ENCODE results near the gene PEX6.
"Not testable (repeated sequence)": the region's sequence is repeated elsewhere in the genome, so short reads cannot be mapped to it uniquely, and the experiment has no call there.

The PEX6 gene

GRCh38 chr6:42968126-42968701, 10.8 kb downstream of the PEX6 start:
- Mint-ChIP-seq H3K4me1 (ENCODE audit: low read depth) (peaks cover 37% of the 10 kb centered on the region), H3K36me3 (ENCODE audit: low read depth) (peaks cover 65% of the 10 kb centered on the region), H3K9me3 (no peaks in the 10 kb centered on the region), H3K27me3 (no peaks in the 10 kb centered on the region), H3K4me3 (no peak overlapping the region), H3K27ac (no peak overlapping the region)
- intact Hi-C loops (cut with micrococcal nuclease), result no loop called here

- no peak overlapping the region for H3K4me3 Mint-ChIP-seq
- peaks cover 75% of the 10 kb centered on the region for H3K36me3 Mint-ChIP-seq (ENCODE audit: low read depth)
- no peak overlapping the region for H3K27ac Mint-ChIP-seq
- peaks cover 36% of the 10 kb centered on the region for H3K4me1 Mint-ChIP-seq (ENCODE audit: low read depth)
- H3K27me3 Mint-ChIP-seq, result peaks cover 3% of the 10 kb centered on the region
- intact Hi-C loops (cut with micrococcal nuclease), result no loop called here
- no peaks in the 10 kb centered on the region for H3K9me3 Mint-ChIP-seq
Measured at GRCh38 chr6:42967228-42967627, 11.8 kb downstream of the PEX6 start.

GRCh38 chr6:42966571-42966970, 12.4 kb downstream of the PEX6 start:
- Mint-ChIP-seq H3K27ac (no peak overlapping the region), H3K36me3 (ENCODE audit: low read depth) (peaks cover 81% of the 10 kb centered on the region), H3K4me3 (no peak overlapping the region)

GRCh38 chr6:42963855-42964605, 15.0 kb downstream of the PEX6 start:
- Mint-ChIP-seq H3K4me1 (ENCODE audit: low read depth) (peaks cover 33% of the 10 kb centered on the region), H3K9me3 (no peaks in the 10 kb centered on the region), H3K36me3 (ENCODE audit: low read depth) (peaks cover 71% of the 10 kb centered on the region), H3K4me3 (no peak overlapping the region), H3K27me3 (peaks cover 32% of the 10 kb centered on the region), H3K27ac (no peak overlapping the region)
- intact Hi-C loops (cut with micrococcal nuclease), result no loop called here

More at GRCh38 chr6:42966571-42966970, 12.4 kb downstream of the PEX6 start:
- Mint-ChIP-seq H3K9me3 (no peaks in the 10 kb centered on the region), H3K4me1 (ENCODE audit: low read depth) (peaks cover 29% of the 10 kb centered on the region), H3K27me3 (peaks cover 10% of the 10 kb centered on the region)
- intact Hi-C loops (cut with micrococcal nuclease), result no loop called here

- peaks cover 27% of the 10 kb centered on the region for H3K4me1 Mint-ChIP-seq (ENCODE audit: low read depth)
- H3K27ac Mint-ChIP-seq, result no peak overlapping the region
- peaks cover 32% of the 10 kb centered on the region for H3K27me3 Mint-ChIP-seq
- H3K4me3 Mint-ChIP-seq, result no peak overlapping the region
- no peaks in the 10 kb centered on the region for H3K9me3 Mint-ChIP-seq
- peaks cover 63% of the 10 kb centered on the region for H3K36me3 Mint-ChIP-seq (ENCODE audit: low read depth)
- intact Hi-C loops (cut with micrococcal nuclease), result no loop called here
Measured at GRCh38 chr6:42963179-42963854, 15.7 kb downstream of the PEX6 start.

- intact Hi-C loops (cut with micrococcal nuclease), result no loop called here
- Mint-ChIP-seq H3K27me3 (peaks cover 32% of the 10 kb centered on the region), H3K9me3 (no peaks in the 10 kb centered on the region), H3K4me1 (ENCODE audit: low read depth) (peaks cover 27% of the 10 kb centered on the region), H3K4me3 (no peak overlapping the region), H3K27ac (no peak overlapping the region), H3K36me3 (ENCODE audit: low read depth) (peaks cover 57% of the 10 kb centered on the region)
Measured at GRCh38 chr6:42962502-42963178, 16.3 kb downstream of the PEX6 start.

- peaks cover 21% of the 10 kb centered on the region for H3K4me1 Mint-ChIP-seq (ENCODE audit: low read depth)
- intact Hi-C loops (cut with micrococcal nuclease), result no loop called here
- H3K27me3 Mint-ChIP-seq, result peaks cover 32% of the 10 kb centered on the region
- peaks cover 51% of the 10 kb centered on the region for H3K36me3 Mint-ChIP-seq (ENCODE audit: low read depth)
- no peak overlapping the region for H3K27ac Mint-ChIP-seq
- H3K4me3 Mint-ChIP-seq, result no peak overlapping the region
- H3K9me3 Mint-ChIP-seq, result no peaks in the 10 kb centered on the region
Measured at GRCh38 chr6:42962096-42962495, 16.9 kb downstream of the PEX6 start.

GRCh38 chr6:42961020-42961470, 17.9 kb downstream of the PEX6 start:
- Mint-ChIP-seq H3K9me3 (no peaks in the 10 kb centered on the region), H3K36me3 (ENCODE audit: low read depth) (peaks cover 45% of the 10 kb centered on the region), H3K27ac (no peak overlapping the region)

GRCh38 chr6:42960243-42961019, 18.6 kb downstream of the PEX6 start, which contains the start of gene GNMT:
TSS of gene GNMT (plus strand) at chr6:42960754. CDS start at chr6:42960768, 14 bp downstream.
- Mint-ChIP-seq H3K27ac (no peak within 1 kb of the TSS), H3K4me1 (ENCODE audit: low read depth) (peaks cover 15% of the 10 kb centered on the region), H3K27me3 (peaks cover 32% of the 10 kb centered on the region), H3K36me3 (ENCODE audit: low read depth) (peaks cover 39% of the 10 kb centered on the region), H3K4me3 (peak within 1 kb of the TSS; percentile 66), H3K9me3 (no peaks in the 10 kb centered on the region)
- intact Hi-C loops (cut with micrococcal nuclease), result no loop called here

More at GRCh38 chr6:42961020-42961470, 17.9 kb downstream of the PEX6 start:
- Mint-ChIP-seq H3K4me1 (ENCODE audit: low read depth) (peaks cover 15% of the 10 kb centered on the region), H3K27me3 (peaks cover 32% of the 10 kb centered on the region), H3K4me3 (peak overlapping the region; percentile 66)
- intact Hi-C loops (cut with micrococcal nuclease), result no loop called here

- H3K36me3 Mint-ChIP-seq (ENCODE audit: low read depth), result peaks cover 34% of the 10 kb centered on the region
- peaks cover 15% of the 10 kb centered on the region for H3K4me1 Mint-ChIP-seq (ENCODE audit: low read depth)
- peak overlapping the region; percentile 66 for H3K4me3 Mint-ChIP-seq
- intact Hi-C loops (cut with micrococcal nuclease), result no loop called here
- no peak overlapping the region for H3K27ac Mint-ChIP-seq
- H3K9me3 Mint-ChIP-seq, result no peaks in the 10 kb centered on the region
- H3K27me3 Mint-ChIP-seq, result peaks cover 32% of the 10 kb centered on the region
Measured at GRCh38 chr6:42959917-42960242, 19.1 kb downstream of the PEX6 start.

- Mint-ChIP-seq H3K27ac (no peak overlapping the region), H3K9me3 (no peaks in the 10 kb centered on the region), H3K4me3 (no peak overlapping the region), H3K36me3 (ENCODE audit: low read depth) (peaks cover 16% of the 10 kb centered on the region), H3K27me3 (peaks cover 32% of the 10 kb centered on the region), H3K4me1 (ENCODE audit: low read depth) (peaks cover 15% of the 10 kb centered on the region)
- intact Hi-C loops (cut with micrococcal nuclease), result no loop called here
Measured at GRCh38 chr6:42958125-42958524, 20.9 kb downstream of the PEX6 start.

- intact Hi-C loops (cut with micrococcal nuclease); H3K27ac Mint-ChIP-seq; H3K27me3 Mint-ChIP-seq; H3K36me3 Mint-ChIP-seq (ENCODE audit: low read depth); H3K9me3 Mint-ChIP-seq; H3K4me3 Mint-ChIP-seq; H3K4me1 Mint-ChIP-seq (ENCODE audit: low read depth): not testable (repeated sequence)
Measured at GRCh38 chr6:42954405-42954804, 24.6 kb downstream of the PEX6 start.

- H3K27ac Mint-ChIP-seq, result no peak overlapping the region
- peaks cover 19% of the 10 kb centered on the region for H3K36me3 Mint-ChIP-seq (ENCODE audit: low read depth)
- intact Hi-C loops (cut with micrococcal nuclease), result no loop called here
- no peaks in the 10 kb centered on the region for H3K4me1 Mint-ChIP-seq (ENCODE audit: low read depth)
- H3K9me3 Mint-ChIP-seq, result no peaks in the 10 kb centered on the region
- no peak overlapping the region for H3K4me3 Mint-ChIP-seq
- H3K27me3 Mint-ChIP-seq, result no peaks in the 10 kb centered on the region
Measured at GRCh38 chr6:42952389-42952788, 26.6 kb downstream of the PEX6 start.

Data from dendritic cell treated with granulocyte-macrophage colony-stimulating factor and Interleukin-4, amounts not matched to agents 40 ng/mL and 50 ng/mL, for 4 days (primary cell).